ENCODE measurements around the gene KRT14. TPM values are rescaled to one million over a fixed set of nuclear protein-coding genes. Genes with fewer than 3 reads are reported as not detected.
"Not testable (repeated sequence)": the region's sequence is repeated elsewhere in the genome, so short reads cannot be mapped to it uniquely, and the experiment has no call there.

KRT14 gene
- total RNA-seq, 1 donor from 2014 or later: 1.0 TPM

- Histone ChIP-seq H3K27me3 (ENCODE audit: insufficient read depth, low read length) (no peaks in the 10 kb centered on the region), H3K79me2 (ENCODE audit: insufficient read depth, low read length) (no peaks in the 10 kb centered on the region), H3K4me3 (ENCODE audit: insufficient read depth, low read depth, low read length) (no peak overlapping the region), H3K9me3 (ENCODE audit: insufficient read depth, low read depth, low read length) (no peaks in the 10 kb centered on the region), H3K4me1 (ENCODE audit: insufficient read depth, low read length) (peaks cover 3% of the 10 kb centered on the region), H3K9ac (ENCODE audit: low read length) (no peak overlapping the region), H3K4me2 (ENCODE audit: low read length) (no peak overlapping the region), H2AFZ (ENCODE audit: low read depth, low read length) (no peak overlapping the region), H3K36me3 (ENCODE audit: insufficient read depth, low read length) (no peaks in the 10 kb centered on the region), H3K27ac (ENCODE audit: low read depth, low read length) (no peak overlapping the region), H4K20me1 (ENCODE audit: insufficient read depth, low read length) (no peaks in the 10 kb centered on the region)
- no peak overlapping the region for H3K4me3 Mint-ChIP-seq (ENCODE audit: unreplicated experiment)
- peaks cover 12% of the 10 kb centered on the region for H3K4me1 Mint-ChIP-seq (ENCODE audit: low read depth, unreplicated experiment)
- FAIRE-seq (no peak), DNase-seq (ENCODE audit: low read depth) (no peak)
- TF ChIP-seq CTCF (IDR thresholded peaks at IDR 0.05; ENCODE audit: insufficient read depth, low read depth, low read length) (no peak), EZH2 (IDR thresholded peaks at IDR 0.05; ENCODE audit: insufficient read depth, low read length) (no peak)
- peaks cover 4% of the 10 kb centered on the region for H3K36me3 Mint-ChIP-seq (ENCODE audit: low read depth, unreplicated experiment)
- H3K27ac Mint-ChIP-seq (ENCODE audit: unreplicated experiment): no peak overlapping the region
- no peaks in the 10 kb centered on the region for H3K9me3 Mint-ChIP-seq (ENCODE audit: unreplicated experiment)
- peaks cover 25% of the 10 kb centered on the region for H3K27me3 Mint-ChIP-seq (ENCODE audit: low read depth, unreplicated experiment)
Measured at GRCh38 chr17:41617698-41618097, 31.0 kb upstream of the KRT14 start.

GRCh38 chr17:41617136-41617535, 30.4 kb upstream of the KRT14 start:
- no peak for DNase-seq (ENCODE audit: low read depth)
- no peak overlapping the region for H3K4me2 ChIP-seq (ENCODE audit: low read length)
- Mint-ChIP-seq H3K4me1 (ENCODE audit: low read depth, unreplicated experiment) (peaks cover 12% of the 10 kb centered on the region), H3K9me3 (ENCODE audit: unreplicated experiment) (no peaks in the 10 kb centered on the region), H3K36me3 (ENCODE audit: low read depth, unreplicated experiment) (peaks cover 4% of the 10 kb centered on the region), H3K27ac (ENCODE audit: unreplicated experiment) (no peak overlapping the region), H3K4me3 (ENCODE audit: unreplicated experiment) (no peak overlapping the region), H3K27me3 (ENCODE audit: low read depth, unreplicated experiment) (peaks cover 20% of the 10 kb centered on the region)
- H3K4me3 ChIP-seq (ENCODE audit: insufficient read depth, low read depth, low read length): no peak overlapping the region
- no peaks in the 10 kb centered on the region for H3K27me3 ChIP-seq (ENCODE audit: insufficient read depth, low read length)
- no peak overlapping the region for H3K27ac ChIP-seq (ENCODE audit: low read depth, low read length)
- H3K79me2 ChIP-seq (ENCODE audit: insufficient read depth, low read length): no peaks in the 10 kb centered on the region
- TF ChIP-seq CTCF (IDR thresholded peaks at IDR 0.05; ENCODE audit: insufficient read depth, low read depth, low read length) (no peak), EZH2 (IDR thresholded peaks at IDR 0.05; ENCODE audit: insufficient read depth, low read length) (no peak)
- no peaks in the 10 kb centered on the region for H3K9me3 ChIP-seq (ENCODE audit: insufficient read depth, low read depth, low read length)
- H2AFZ ChIP-seq (ENCODE audit: low read depth, low read length): no peak overlapping the region
- H3K36me3 ChIP-seq (ENCODE audit: insufficient read depth, low read length): no peaks in the 10 kb centered on the region
- H3K4me1 ChIP-seq (ENCODE audit: insufficient read depth, low read length): peaks cover 5% of the 10 kb centered on the region
- FAIRE-seq: no peak
- H4K20me1 ChIP-seq (ENCODE audit: insufficient read depth, low read length): no peaks in the 10 kb centered on the region
- H3K9ac ChIP-seq (ENCODE audit: low read length): no peak overlapping the region

- H3K36me3 Mint-ChIP-seq (ENCODE audit: low read depth, unreplicated experiment); H3K9me3 ChIP-seq (ENCODE audit: insufficient read depth, low read depth, low read length); H3K4me3 Mint-ChIP-seq (ENCODE audit: unreplicated experiment); H3K27ac ChIP-seq (ENCODE audit: low read depth, low read length); H3K36me3 ChIP-seq (ENCODE audit: insufficient read depth, low read length); H3K4me2 ChIP-seq (ENCODE audit: low read length); H2AFZ ChIP-seq (ENCODE audit: low read depth, low read length); H4K20me1 ChIP-seq (ENCODE audit: insufficient read depth, low read length); H3K4me1 ChIP-seq (ENCODE audit: insufficient read depth, low read length); H3K4me3 ChIP-seq (ENCODE audit: insufficient read depth, low read depth, low read length); H3K9me3 Mint-ChIP-seq (ENCODE audit: unreplicated experiment); H3K27ac Mint-ChIP-seq (ENCODE audit: unreplicated experiment); H3K27me3 ChIP-seq (ENCODE audit: insufficient read depth, low read length); H3K9ac ChIP-seq (ENCODE audit: low read length); H3K4me1 Mint-ChIP-seq (ENCODE audit: low read depth, unreplicated experiment); DNase-seq (ENCODE audit: low read depth); H3K79me2 ChIP-seq (ENCODE audit: insufficient read depth, low read length); FAIRE-seq: not testable (repeated sequence)
- H3K27me3 Mint-ChIP-seq (ENCODE audit: low read depth, unreplicated experiment): peaks cover 15% of the 10 kb centered on the region
Measured at GRCh38 chr17:41616486-41616885, 29.8 kb upstream of the KRT14 start.

All from astrocyte (in vitro differentiated cells and primary cell).